ENCODE data around the gene RDH13.
"Not testable (repeated sequence)": the region's sequence is repeated elsewhere in the genome, so short reads cannot be mapped to it uniquely, and the experiment has no call there.

RDH13 gene

GRCh38 chr19:54998751-54999239, 64.2 kb downstream of the RDH13 start:
- peaks cover 50% of the 10 kb centered on the region for H3K36me3 ChIP-seq (ENCODE audit: control insufficient read depth, insufficient read depth, low read length)

GRCh38 chr19:54995561-54995960, 67.4 kb downstream of the RDH13 start:
- Histone ChIP-seq H3K4me3 (ENCODE audit: insufficient read depth, low read depth, low read length) (no peak overlapping the region), H3K36me3 (ENCODE audit: control insufficient read depth, insufficient read depth, low read length) (peaks cover 59% of the 10 kb centered on the region), H3K9me3 (ENCODE audit: control insufficient read depth, low read length) (no peaks in the 10 kb centered on the region), H3K27ac (ENCODE audit: insufficient read depth, low read depth, low read length, poor library complexity, severe bottlenecking) (no peak overlapping the region), H3K27me3 (ENCODE audit: control insufficient read depth, insufficient read depth, low read length, poor library complexity, severe bottlenecking) (no peaks in the 10 kb centered on the region), H3K4me1 (ENCODE audit: control insufficient read depth, insufficient read depth, low read length) (no peaks in the 10 kb centered on the region)
- 76 to 83% methylated on average over 3 of the region's 3 CpGs for WGBS, 2 experiments

More at GRCh38 chr19:54998751-54999239, 64.2 kb downstream of the RDH13 start:
- H3K27ac ChIP-seq (ENCODE audit: insufficient read depth, low read depth, low read length, poor library complexity, severe bottlenecking); H3K4me1 ChIP-seq (ENCODE audit: control insufficient read depth, insufficient read depth, low read length); H3K27me3 ChIP-seq (ENCODE audit: control insufficient read depth, insufficient read depth, low read length, poor library complexity, severe bottlenecking); H3K9me3 ChIP-seq (ENCODE audit: control insufficient read depth, low read length); H3K4me3 ChIP-seq (ENCODE audit: insufficient read depth, low read depth, low read length): not testable (repeated sequence)
- 92 to 93% methylated on average over 23 of the region's 23 CpGs for WGBS, 2 experiments
